H1 (cell line): ENCODE results near the gene ITGB2. TPM values are rescaled to one million over a fixed set of nuclear protein-coding genes. Genes with fewer than 3 reads are reported as not detected.

ENCODE experiments used
- CTCF ChIA-PET: fragments of 300-600 bp; sonication (Branson Sonifier 250); formaldehyde crosslinking; loops from one replicate; lab custom pipeline; 2021; ENCODE audit not compliant: partially characterized antibody; lab: Charles Lee
- POLR2A ChIA-PET: fragments of 300-600 bp; sonication (Branson Sonifier 250); formaldehyde crosslinking; loops from one replicate; lab custom pipeline; 2021; ENCODE audit warnings: inconsistent platforms; ENCODE audit not compliant: partially characterized antibody; lab: Charles Lee
- DNase-seq, 2 experiments: peaks; one replicate each; pipeline versions ENCODE4 v3.0.0 to v3.0.0-alpha.2; 2010 to 2022; ENCODE audit warnings: low spot score in 2 of 2, low read depth in 1 of 2, mixed read lengths in 1 of 2
- FAIRE-seq: peaks from 2 replicates; lab custom pipeline; 2011; peaks lifted over from hg19 to GRCh38; lab: Jason Lieb, UNC
- H2AFZ ChIP-seq: 2 replicates; pipeline ENCODE4 v1.8.1; 2012; ENCODE audit warnings: low read length, inconsistent platforms
- H2AK5ac ChIP-seq: 2 replicates; pipeline ENCODE4 v1.6.1; 2013; ENCODE audit warnings: low read depth, low read length
- H2BK120ac ChIP-seq: replicated peaks from 2 replicates; pipeline ENCODE3; 2013; ENCODE audit warnings: low read depth, low read length, inconsistent platforms
- H2BK12ac ChIP-seq: 2 replicates; pipeline ENCODE4 v1.6.1; 2013; ENCODE audit warnings: low read depth, low read length
- H2BK15ac ChIP-seq: 2 replicates; pipeline ENCODE4 v1.6.1; 2013; ENCODE audit warnings: low read length
- H2BK20ac ChIP-seq: 2 replicates; pipeline ENCODE4 v1.6.1; 2013; ENCODE audit warnings: low read length
- H2BK5ac ChIP-seq: 2 replicates; pipeline ENCODE4 v1.6.1; 2013; ENCODE audit warnings: low read depth, low read length
- H3K14ac ChIP-seq: 2 replicates; pipeline ENCODE4 v1.6.1; 2013; ENCODE audit warnings: inconsistent platforms; ENCODE audit not compliant: insufficient read length
- H3K18ac ChIP-seq: 2 replicates; pipeline ENCODE4 v1.6.1; 2013; ENCODE audit warnings: low read length; ENCODE audit errors: extremely low read depth
- H3K23ac ChIP-seq: 2 replicates; pipeline ENCODE4 v1.6.1; 2013; ENCODE audit warnings: inconsistent platforms; ENCODE audit not compliant: insufficient read length
- H3K23me2 ChIP-seq: 2 replicates; pipeline ENCODE4 v1.6.1; 2013; ENCODE audit warnings: low read depth, low read length
- H3K27ac ChIP-seq: 2 replicates; pipeline ENCODE4 v1.6.1; 2011; ENCODE audit warnings: low read depth, low read length, inconsistent platforms
- H3K27me3 ChIP-seq, 4 experiments: replicated peaks in 1 of 4; 1 replicate in 1 of 4; 2 replicates in 3 of 4; pipeline versions ENCODE4 v1.6.1 to v1.8.1; 2011 to 2013; ENCODE audit warnings: low read length in 3 of 4, mild to moderate bottlenecking in 3 of 4, inconsistent platforms in 2 of 4, mixed read lengths in 2 of 4, moderate library complexity in 1 of 4; ENCODE audit not compliant: control insufficient read depth in 3 of 4, insufficient read depth in 3 of 4; ENCODE audit errors: extremely low read depth in 1 of 4
- H3K36me3 ChIP-seq, 4 experiments: 2 replicates each; pipeline versions ENCODE4 v1.6.1 to v1.8.1; 2011 to 2013; ENCODE audit warnings: mild to moderate bottlenecking in 4 of 4, low read length in 3 of 4, moderate library complexity in 2 of 4, control low read depth in 1 of 4, inconsistent platforms in 1 of 4; ENCODE audit not compliant: insufficient read depth in 4 of 4, control insufficient read depth in 2 of 4
- H3K4ac ChIP-seq: replicated peaks from 2 replicates; pipeline ENCODE3; 2013; ENCODE audit warnings: low read length, low read depth, mixed read lengths, inconsistent platforms; ENCODE audit not compliant: insufficient read length
- H3K4me1 ChIP-seq, 4 experiments: replicated peaks in 1 of 4; 1 replicate in 1 of 4; 2 replicates in 3 of 4; pipeline versions ENCODE4 v1.6.1 to v1.8.1; 2011 to 2013; ENCODE audit warnings: low read length in 3 of 4, inconsistent platforms in 2 of 4, mixed read lengths in 1 of 4; ENCODE audit not compliant: insufficient read depth in 4 of 4, control insufficient read depth in 3 of 4
- H3K4me2 ChIP-seq, 2 experiments: 2 replicates each; pipeline versions ENCODE4 v1.6.1 to v1.8.1; 2011 to 2013; ENCODE audit warnings: low read depth in 2 of 2, low read length in 2 of 2, control low read depth in 1 of 2, inconsistent platforms in 1 of 2, mild to moderate bottlenecking in 1 of 2; ENCODE audit not compliant: insufficient read depth in 1 of 2
- H3K4me3 ChIP-seq, 4 experiments: fragments of 200-600, 300-600 bp in 1 of 4; sonication (generic), shearing (Covaris generic), sonication (Bioruptor Twin) in 1 of 4; 2 replicates each; pipeline versions ENCODE4 v1.5.1 to v1.8.1; 2011 to 2016; ENCODE audit warnings: low read length in 4 of 4, low read depth in 3 of 4, control low read depth in 2 of 4, inconsistent platforms in 2 of 4, mild to moderate bottlenecking in 2 of 4, mixed read lengths in 1 of 4, moderate library complexity in 1 of 4; ENCODE audit not compliant: insufficient read depth in 2 of 4; ENCODE audit errors: extremely low read depth in 1 of 4
- H3K56ac ChIP-seq: replicated peaks from 2 replicates; pipeline ENCODE3; 2013; ENCODE audit warnings: low read depth, mild to moderate bottlenecking, mixed read lengths, low read length, inconsistent platforms; ENCODE audit not compliant: insufficient read length
- H3K79me1 ChIP-seq: 2 replicates; pipeline ENCODE4 v1.6.1; 2013; ENCODE audit warnings: low read depth, low read length, control low read depth
- H3K79me2 ChIP-seq, 2 experiments: 2 replicates each; pipeline versions ENCODE4 v1.6.1 to v1.8.1; 2012 to 2013; ENCODE audit warnings: low read length in 2 of 2, mild to moderate bottlenecking in 2 of 2, inconsistent platforms in 1 of 2; ENCODE audit not compliant: insufficient read depth in 2 of 2, control insufficient read depth in 1 of 2
- H3K9ac ChIP-seq, 4 experiments: replicated peaks in 1 of 4; 1 replicate in 1 of 4; 2 replicates in 3 of 4; pipeline versions ENCODE4 v1.6.1 to v1.8.1; 2011 to 2013; ENCODE audit warnings: low read depth in 3 of 4, low read length in 3 of 4, control low read depth in 2 of 4, mild to moderate bottlenecking in 2 of 4, moderate library complexity in 2 of 4, inconsistent platforms in 1 of 4; ENCODE audit errors: extremely low read depth in 1 of 4
- H3K9me3 ChIP-seq, 2 experiments: 2 replicates each; pipeline versions ENCODE4 v1.6.1 to v1.8.1; 2012 to 2013; ENCODE audit warnings: mild to moderate bottlenecking in 2 of 2, moderate library complexity in 2 of 2, control low read depth in 1 of 2, inconsistent platforms in 1 of 2, low read depth in 1 of 2, low read length in 1 of 2, mixed read lengths in 1 of 2; ENCODE audit not compliant: insufficient read depth in 2 of 2
- H4K20me1 ChIP-seq, 2 experiments: replicated peaks in 1 of 2; 2 replicates each; pipeline versions ENCODE3 to v1.8.1; 2011 to 2013; ENCODE audit warnings: inconsistent platforms in 2 of 2, low read length in 2 of 2, mild to moderate bottlenecking in 1 of 2; ENCODE audit not compliant: insufficient read depth in 2 of 2, control insufficient read depth in 1 of 2
- H4K5ac ChIP-seq: 2 replicates; pipeline ENCODE4 v1.6.1; 2013; ENCODE audit warnings: low read length, low read depth, mixed read lengths, inconsistent platforms; ENCODE audit not compliant: insufficient read length
- H4K8ac ChIP-seq: 2 replicates; pipeline ENCODE4 v1.8.0; 2013; ENCODE audit warnings: mild to moderate bottlenecking, moderate library complexity, low read length, inconsistent platforms; ENCODE audit not compliant: insufficient read depth; ENCODE audit errors: extremely low read depth
- H4K91ac ChIP-seq: replicated peaks from 2 replicates; pipeline ENCODE3; 2013; ENCODE audit warnings: low read length, mixed read lengths, inconsistent platforms; ENCODE audit not compliant: insufficient read length
- ASH2L ChIP-seq: fragments of 200-600, 300-600 bp; sonication (generic); IDR thresholded peaks from one replicate; pipeline ENCODE4 v1.7.1; 2017; ENCODE audit warnings: low read length
- CBX8 ChIP-seq: fragments of 300-800, 300-1000 bp; sonication (generic); IDR thresholded peaks from 2 replicates; pipeline ENCODE4 v1.7.1; 2016; ENCODE audit warnings: low read depth, low read length, borderline replicate concordance
- EGR1 ChIP-seq: IDR thresholded peaks from 2 replicates; pipeline ENCODE4 v1.6.1; 2011; ENCODE audit warnings: low read depth, low read length, borderline replicate concordance
- KDM1A ChIP-seq: fragments of 200-600, 300-600 bp; sonication (generic); IDR thresholded peaks from 2 replicates; pipeline ENCODE4 v1.7.1; 2016; ENCODE audit warnings: mild to moderate bottlenecking, low read length, borderline replicate concordance
- KDM5A ChIP-seq: fragments of 200-600 bp; IDR thresholded peaks from 2 replicates; pipeline ENCODE4 v1.7.1; 2012; ENCODE audit warnings: mild to moderate bottlenecking, low read length, inconsistent platforms, mixed read lengths
- MAX ChIP-seq: IDR thresholded peaks from 2 replicates; pipeline ENCODE4 v1.6.1; 2012; ENCODE audit warnings: inconsistent platforms
- RBBP5 ChIP-seq: IDR thresholded peaks from 2 replicates; pipeline ENCODE4 v1.7.1; 2012; ENCODE audit warnings: low read depth, mild to moderate bottlenecking, inconsistent platforms, low read length, moderate library complexity, borderline replicate concordance
- RFX5 ChIP-seq: IDR thresholded peaks from 2 replicates; pipeline ENCODE4 v1.6.1; 2011; ENCODE audit warnings: low read depth, low read length, improper control_type of control experiment, borderline replicate concordance
- RXRA ChIP-seq: IDR thresholded peaks from 2 replicates; pipeline ENCODE4 v1.6.1; 2011; ENCODE audit warnings: low read depth, mild to moderate bottlenecking, low read length, moderate library complexity; ENCODE audit not compliant: insufficient read depth
- SIX5 ChIP-seq: IDR thresholded peaks from 2 replicates; pipeline ENCODE4 v1.6.1; 2011; ENCODE audit warnings: mild to moderate bottlenecking, low read depth, low read length
- SP1 ChIP-seq: IDR thresholded peaks from 2 replicates; pipeline ENCODE4 v1.6.1; 2011; ENCODE audit warnings: low read depth, low read length
- SP2 ChIP-seq: IDR thresholded peaks from 2 replicates; pipeline ENCODE4 v1.6.1; 2012; ENCODE audit warnings: mild to moderate bottlenecking, low read length, inconsistent platforms
- SUZ12 ChIP-seq: fragments of 200-600 bp; sonication (generic); IDR thresholded peaks from 2 replicates; pipeline ENCODE4 v1.6.1; 2012; ENCODE audit warnings: mild to moderate bottlenecking, inconsistent platforms, low read length, moderate library complexity, mixed read lengths
- WGBS, 2 experiments: shearing (Covaris generic) in 1 of 2; methylation state at CpG; one replicate each; pipeline versions ENCODE4 v1.1.6 to v1.1.7; 2013 to 2015; ENCODE audit warnings: low lambda C conversion rate in 2 of 2, mixed read lengths in 2 of 2, inconsistent platforms in 1 of 2, low coverage in 1 of 2, missing lambda C conversion rate in 1 of 2; ENCODE audit not compliant: insufficient replicate concordance in 2 of 2, insufficient coverage in 1 of 2, insufficient read length in 1 of 2; ENCODE audit errors: extremely low coverage in 1 of 2, missing lambda C conversion rate in 1 of 2; 5-methylcytosine and 5-hydroxymethylcytosine counted together
- polyA plus RNA-seq, 7 experiments: library from polyadenylated mRNA; depleted of rRNA in 3 of 7; stranded (reverse) in 5 of 7; unstranded in 2 of 7; fragments of >200 nt in 5 of 7; fragments of 200-250 nt in 2 of 7; gene quantifications; 1 replicate in 5 of 7; 2 replicates in 1 of 7; 4 replicates in 1 of 7; pipeline versions ENCODE4 v1.2.1 to v1.2.3, GENCODE V29; 2011 to 2013; ENCODE audit warnings: missing spikeins in 2 of 7, mixed read lengths in 2 of 7
- total RNA-seq: library from RNA; stranded (reverse); fragmentation: NEBNext Ultra II Directional; extraction: Animal tissue kit (Norgen Biotek cat#: 25700); gene quantifications from 2 replicates; pipeline ENCODE4 v1.2.1, GENCODE V29; 2021
- TF ChIP-seq, protein P1 (sequence below): IDR thresholded peaks from 2 replicates; pipeline ENCODE4 v1.6.1; 2011; ENCODE audit warnings: low read depth, mild to moderate bottlenecking, low read length; ENCODE audit not compliant: insufficient read depth

Gene ITGB2
- total and polyA plus RNA-seq, 2 of the 8 experiments (the other 6 are each of a cell fraction or from before 2014, with no cell fraction given), result 0.24 to 0.63 TPM

GRCh38 chr21:44908908-44909307 is 11.8 kb downstream of the ITGB2 start:
- CTCF ChIA-PET, result interaction anchor here (0.7 to 4.4 kb wide), 4 partner anchors 11 to 70 kb away, joined by 3 to 28 read pairs (median 3); no protein-coding TSS in a partner anchor
- no peak for TF ChIP-seq RFX5
- TF ChIP-seq EGR1, result no peak
- TF ChIP-seq, protein P1, sequence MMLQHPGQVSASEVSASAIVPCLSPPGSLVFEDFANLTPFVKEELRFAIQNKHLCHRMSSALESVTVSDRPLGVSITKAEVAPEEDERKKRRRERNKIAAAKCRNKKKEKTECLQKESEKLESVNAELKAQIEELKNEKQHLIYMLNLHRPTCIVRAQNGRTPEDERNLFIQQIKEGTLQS, result no peak
- TF ChIP-seq SUZ12, result no peak
- TF ChIP-seq CBX8, result no peak
- no peak for TF ChIP-seq ASH2L
- no peak for TF ChIP-seq RXRA
- TF ChIP-seq KDM1A, result no peak
- no peak for TF ChIP-seq KDM5A
- TF ChIP-seq SIX5, result no peak
- no peak for TF ChIP-seq SP2
- TF ChIP-seq SP1, result no peak
- TF ChIP-seq MAX, result no peak
- TF ChIP-seq RBBP5, result no peak

More at GRCh38 chr21:44908908-44909307, 11.8 kb downstream of the ITGB2 start:
- H3K4me1 ChIP-seq, result peaks cover 0 to 11% (median 0%) of the 10 kb centered on the region in 4 experiments; a peak in 3 of 7 replicates
- H2BK20ac ChIP-seq, result no peak overlapping the region
- H2AFZ ChIP-seq, result no peak overlapping the region
- H4K8ac ChIP-seq, result no peak overlapping the region
- no peak overlapping the region for H2BK12ac ChIP-seq
- no peak overlapping the region for H3K9ac ChIP-seq
- H3K4ac ChIP-seq, result no peak overlapping the region
- DNase-seq (no peak), FAIRE-seq (no peak)
- H3K4me2 ChIP-seq, result no peak overlapping the region
- no peak overlapping the region for H3K27ac ChIP-seq
- H2BK120ac ChIP-seq, result no peak overlapping the region
- no peak overlapping the region for H3K23ac ChIP-seq
- H3K79me2 ChIP-seq, result no peaks in the 10 kb centered on the region
- no peak overlapping the region for H2BK5ac ChIP-seq
- 93% methylated on average over 19 of the region's 21 CpGs; no CpG with 5 or more reads in 1 of the 2 experiments for WGBS, 2 experiments
- H2AK5ac ChIP-seq, result no peak overlapping the region; the same call in 1 of the 2 replicates
- POLR2A ChIA-PET, result no interaction called here
- H3K27me3 ChIP-seq, result peaks cover 0 to 4% (median 1%) of the 10 kb centered on the region in 4 experiments; a peak in 1 of 7 replicates
- H4K91ac ChIP-seq, result no peak overlapping the region
- H3K4me3 ChIP-seq, result no peak overlapping the region
- no peak overlapping the region for H3K56ac ChIP-seq
- H3K79me1 ChIP-seq, result no peaks in the 10 kb centered on the region
- peaks cover 0 to 6% of the 10 kb centered on the region in 2 experiments for H4K20me1 ChIP-seq
- H3K14ac ChIP-seq, result no peak overlapping the region
- H3K36me3 ChIP-seq, result no peaks in the 10 kb centered on the region
- no peaks in the 10 kb centered on the region for H3K9me3 ChIP-seq
- H3K23me2 ChIP-seq, result peaks cover 9% of the 10 kb centered on the region; the same call in 1 of the 2 replicates
- no peak overlapping the region for H3K18ac ChIP-seq
- no peak overlapping the region for H4K5ac ChIP-seq
- no peak overlapping the region for H2BK15ac ChIP-seq
